SK-N-MC (cell line): ENCODE results near the gene SLITRK4.

Experiments used
- EZH2 ChIP-seq: fragments of 200-600 bp; sonication (generic); IDR thresholded peaks from one replicate; pipeline ENCODE4 v1.6.1; 2017; ENCODE audit warnings: antibody characterized with exemption
- POLR2AphosphoS5 ChIP-seq: IDR thresholded peaks from 2 replicates; pipeline ENCODE4 v1.6.1; 2012; ENCODE audit warnings: mild to moderate bottlenecking, low read depth, low read length, borderline replicate concordance

DNA sequence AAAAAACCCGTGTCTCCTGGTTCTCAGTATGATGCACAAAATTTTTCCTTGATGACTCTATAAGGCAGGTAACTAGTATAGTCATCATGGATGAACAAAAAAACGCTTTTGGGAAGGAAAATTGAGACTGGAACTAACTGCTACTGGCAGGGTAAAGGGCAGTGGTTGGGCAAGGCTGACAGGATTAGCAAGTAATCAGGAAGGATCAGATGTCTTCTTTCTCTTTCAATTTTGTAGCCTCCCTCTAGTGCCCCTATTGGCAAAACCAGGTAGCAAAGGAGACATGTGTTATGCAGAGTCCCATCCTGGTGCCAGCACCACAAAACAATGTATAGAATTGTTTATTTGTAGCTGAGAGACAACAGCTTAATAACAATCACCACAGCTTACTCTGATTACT lies 12.8 kb upstream of the SLITRK4 start:
- TF ChIP-seq EZH2: no peak
- TF ChIP-seq POLR2AphosphoS5: no peak
